Endothelial cell of umbilical vein (primary cell): ENCODE measurements around the gene SRPX.

Experiments used
- CTCF ChIP-seq, 2 donors: IDR thresholded peaks; 1 replicate in 1 of 2; 2 replicates in 1 of 2; pipeline ENCODE4 v1.5.1; 2011; ENCODE audit warnings: low read length in 2 of 2, mild to moderate bottlenecking in 2 of 2, moderate library complexity in 2 of 2, control low read depth in 1 of 2, inconsistent platforms in 1 of 2, low read depth in 1 of 2; ENCODE audit not compliant: insufficient read depth in 1 of 2; ENCODE audit errors: extremely low read depth in 1 of 2
- MAX ChIP-seq: IDR thresholded peaks from 2 replicates; pipeline ENCODE4 v1.6.1; 2011; ENCODE audit not compliant: insufficient read depth, insufficient read length

- no peak for TF ChIP-seq CTCF (IDR thresholded peaks at IDR 0.05; ENCODE audit: extremely low read depth in 1 of 2, insufficient read depth in 1 of 2, low read depth in 1 of 2, low read length in 2 of 2)
- no peak for TF ChIP-seq MAX
Observed at GRCh38 chrX:38102875-38103274, 117.8 kb downstream of the SRPX start.
